ENCODE data around the gene PORCN.

DNA sequence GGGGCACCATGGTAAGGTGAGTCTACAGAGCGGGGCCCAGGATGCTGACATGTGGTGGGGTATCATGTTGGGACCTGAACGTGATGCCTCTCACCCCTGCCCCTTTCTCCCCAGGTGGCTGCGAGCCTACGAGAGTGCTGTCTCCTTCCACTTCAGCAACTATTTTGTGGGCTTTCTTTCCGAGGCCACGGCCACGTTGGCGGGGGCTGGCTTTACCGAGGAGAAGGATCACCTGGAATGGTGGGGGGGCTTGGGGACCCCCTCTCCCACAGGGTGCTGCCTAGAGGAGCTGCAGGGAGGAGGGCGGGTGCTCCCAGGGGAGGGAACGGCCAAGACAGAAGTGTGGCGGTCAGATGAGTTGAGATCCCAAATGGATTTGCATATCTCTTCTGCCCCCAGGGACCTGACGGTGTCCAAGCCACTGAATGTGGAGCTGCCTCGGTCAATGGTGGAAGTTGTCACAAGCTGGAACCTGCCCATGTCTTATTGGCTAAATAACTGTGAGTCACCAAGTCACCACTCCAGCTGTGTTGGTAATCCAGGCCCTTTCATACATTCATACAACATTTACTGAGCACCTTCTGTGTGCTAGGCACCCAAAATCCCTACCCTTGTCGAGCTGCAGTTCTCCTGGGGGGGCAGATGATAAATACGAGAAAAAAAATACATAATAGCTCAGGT, 5.5 kb downstream of the PORCN start:
- TF ChIP-seq, protein P1, sequence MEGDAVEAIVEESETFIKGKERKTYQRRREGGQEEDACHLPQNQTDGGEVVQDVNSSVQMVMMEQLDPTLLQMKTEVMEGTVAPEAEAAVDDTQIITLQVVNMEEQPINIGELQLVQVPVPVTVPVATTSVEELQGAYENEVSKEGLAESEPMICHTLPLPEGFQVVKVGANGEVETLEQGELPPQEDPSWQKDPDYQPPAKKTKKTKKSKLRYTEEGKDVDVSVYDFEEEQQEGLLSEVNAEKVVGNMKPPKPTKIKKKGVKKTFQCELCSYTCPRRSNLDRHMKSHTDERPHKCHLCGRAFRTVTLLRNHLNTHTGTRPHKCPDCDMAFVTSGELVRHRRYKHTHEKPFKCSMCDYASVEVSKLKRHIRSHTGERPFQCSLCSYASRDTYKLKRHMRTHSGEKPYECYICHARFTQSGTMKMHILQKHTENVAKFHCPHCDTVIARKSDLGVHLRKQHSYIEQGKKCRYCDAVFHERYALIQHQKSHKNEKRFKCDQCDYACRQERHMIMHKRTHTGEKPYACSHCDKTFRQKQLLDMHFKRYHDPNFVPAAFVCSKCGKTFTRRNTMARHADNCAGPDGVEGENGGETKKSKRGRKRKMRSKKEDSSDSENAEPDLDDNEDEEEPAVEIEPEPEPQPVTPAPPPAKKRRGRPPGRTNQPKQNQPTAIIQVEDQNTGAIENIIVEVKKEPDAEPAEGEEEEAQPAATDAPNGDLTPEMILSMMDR (optimal IDR thresholded peaks at IDR 0.05 in 1 of 3, IDR thresholded peaks at IDR 0.05 in 1 of 3, conservative IDR thresholded peaks at IDR 0.05 in 1 of 3; ENCODE audit: extremely low read depth in 1 of 3, insufficient read depth in 2 of 3, low read length in 3 of 3): no peak
- TF ChIP-seq EZH2 (IDR thresholded peaks at IDR 0.05; ENCODE audit: low read length): no peak

Data from keratinocyte (primary cell).